Rectal smooth muscle tissue (tissue), 1 donor: ENCODE results near the gene HIGD1B.

Source experiments
- H3K27ac ChIP-seq: one replicate; pipeline ENCODE4 v1.7.0; 2013; ENCODE audit warnings: low read depth, low read length, inconsistent platforms
- H3K27me3 ChIP-seq: one replicate; pipeline ENCODE4 v1.7.0; 2013; ENCODE audit warnings: low read length; ENCODE audit not compliant: control insufficient read depth, insufficient read depth
- H3K36me3 ChIP-seq: one replicate; pipeline ENCODE4 v1.7.0; 2013; ENCODE audit warnings: low read length; ENCODE audit not compliant: control insufficient read depth, insufficient read depth
- H3K4me1 ChIP-seq: one replicate; pipeline ENCODE4 v1.7.0; 2013; ENCODE audit warnings: low read length; ENCODE audit not compliant: control insufficient read depth, insufficient read depth
- H3K4me3 ChIP-seq: one replicate; pipeline ENCODE4 v1.7.0; 2013; ENCODE audit warnings: low read length
- H3K9ac ChIP-seq: one replicate; pipeline ENCODE4 v1.7.0; 2013; ENCODE audit warnings: low read length

HIGD1B gene

DNA sequence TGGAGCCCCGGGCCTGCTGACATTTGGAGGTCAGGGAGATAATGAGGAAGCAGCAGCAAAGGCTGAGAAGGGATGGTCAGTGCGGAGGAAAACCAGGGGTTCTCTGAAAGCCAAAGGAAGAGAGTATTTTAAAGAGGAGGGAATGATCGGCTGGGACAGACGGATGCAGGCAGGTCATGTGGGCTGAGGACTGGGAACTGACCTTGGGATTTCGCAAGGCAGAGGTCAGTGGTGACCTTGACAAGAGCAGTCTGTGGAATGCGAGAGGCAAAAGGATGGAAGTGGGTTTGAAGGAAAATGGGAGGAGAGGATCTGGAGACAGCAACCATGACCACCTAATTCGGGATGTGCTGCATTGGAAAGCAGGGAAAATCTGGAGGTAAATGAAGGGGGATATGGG, 41.3 kb downstream of the HIGD1B start:
- no peaks in the 10 kb centered on the region for H3K4me1 ChIP-seq
- no peak overlapping the region for H3K27ac ChIP-seq
- H3K27me3 ChIP-seq, result no peaks in the 10 kb centered on the region
- peaks cover 7% of the 10 kb centered on the region for H3K36me3 ChIP-seq
- H3K4me3 ChIP-seq, result no peak overlapping the region
- no peak overlapping the region for H3K9ac ChIP-seq

DNA sequence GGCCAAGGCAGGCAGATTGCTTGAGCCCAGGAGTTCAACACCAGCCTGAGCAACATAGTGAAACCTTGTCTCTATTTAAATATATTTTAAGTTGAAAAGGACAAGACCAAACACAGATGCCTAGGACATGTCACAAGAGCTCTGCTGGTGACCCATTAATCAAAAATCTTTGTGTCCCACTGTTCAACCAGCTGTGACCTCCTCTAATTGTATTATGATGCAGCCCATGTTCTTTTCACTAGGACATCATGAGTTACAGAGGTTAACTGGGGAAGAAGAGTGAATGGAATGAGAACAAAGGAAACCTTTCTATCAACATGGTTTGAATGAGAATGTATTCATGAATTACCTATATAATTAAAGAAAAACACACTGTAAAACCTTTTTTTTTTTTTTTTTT, 44.6 kb downstream of the HIGD1B start:
- Histone ChIP-seq H3K9ac (no peak overlapping the region), H3K4me3 (no peak overlapping the region), H3K27me3 (no peaks in the 10 kb centered on the region), H3K4me1 (no peaks in the 10 kb centered on the region), H3K27ac (no peak overlapping the region), H3K36me3 (peaks cover 3% of the 10 kb centered on the region)

DNA sequence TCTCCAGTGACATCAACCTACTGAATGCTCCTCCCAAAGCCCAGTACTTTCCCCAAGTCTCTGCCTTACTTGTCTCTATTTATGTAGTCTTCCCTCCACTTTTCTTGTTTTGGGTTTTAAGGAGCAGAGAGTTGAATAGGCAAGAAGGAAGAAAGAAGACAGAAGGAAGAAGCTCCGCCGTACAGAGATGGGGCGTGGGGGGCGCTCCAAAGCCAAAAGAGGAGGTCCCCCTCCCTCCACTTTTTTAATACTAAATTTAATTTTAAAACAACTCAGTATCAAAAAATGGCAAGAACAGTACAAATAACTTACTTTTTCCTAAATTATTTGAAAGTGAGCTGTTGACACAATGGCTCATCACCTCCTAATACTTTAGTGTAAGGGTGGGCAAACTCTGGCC, 47.0 kb downstream of the HIGD1B start:
- Histone ChIP-seq H3K4me1 (peaks cover 2% of the 10 kb centered on the region), H3K27ac (no peak overlapping the region), H3K4me3 (no peak overlapping the region), H3K9ac (no peak overlapping the region), H3K27me3 (no peaks in the 10 kb centered on the region), H3K36me3 (peaks cover 3% of the 10 kb centered on the region)

DNA sequence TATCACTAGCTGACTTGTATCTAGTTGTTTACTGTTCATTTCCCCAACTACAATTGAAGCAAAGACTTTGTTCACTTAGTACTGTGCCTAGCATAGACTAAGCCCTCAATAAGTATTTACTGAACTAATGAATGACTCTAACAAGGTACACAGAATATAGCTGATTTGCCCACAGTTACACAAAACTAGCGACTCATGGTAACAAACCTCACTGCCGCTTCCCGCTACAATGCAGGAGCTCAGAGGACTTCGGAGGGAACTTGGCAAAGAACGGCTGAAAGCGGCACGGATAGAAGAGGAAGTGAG, 51.0 kb downstream of the HIGD1B start:
- peak overlapping the region; percentile 87 for H3K4me3 ChIP-seq
- no peaks in the 10 kb centered on the region for H3K27me3 ChIP-seq
- H3K4me1 ChIP-seq, result peaks cover 8% of the 10 kb centered on the region
- peaks cover 3% of the 10 kb centered on the region for H3K36me3 ChIP-seq
- peak overlapping the region; percentile 99 for H3K27ac ChIP-seq
- H3K9ac ChIP-seq, result peak overlapping the region; percentile 94

DNA sequence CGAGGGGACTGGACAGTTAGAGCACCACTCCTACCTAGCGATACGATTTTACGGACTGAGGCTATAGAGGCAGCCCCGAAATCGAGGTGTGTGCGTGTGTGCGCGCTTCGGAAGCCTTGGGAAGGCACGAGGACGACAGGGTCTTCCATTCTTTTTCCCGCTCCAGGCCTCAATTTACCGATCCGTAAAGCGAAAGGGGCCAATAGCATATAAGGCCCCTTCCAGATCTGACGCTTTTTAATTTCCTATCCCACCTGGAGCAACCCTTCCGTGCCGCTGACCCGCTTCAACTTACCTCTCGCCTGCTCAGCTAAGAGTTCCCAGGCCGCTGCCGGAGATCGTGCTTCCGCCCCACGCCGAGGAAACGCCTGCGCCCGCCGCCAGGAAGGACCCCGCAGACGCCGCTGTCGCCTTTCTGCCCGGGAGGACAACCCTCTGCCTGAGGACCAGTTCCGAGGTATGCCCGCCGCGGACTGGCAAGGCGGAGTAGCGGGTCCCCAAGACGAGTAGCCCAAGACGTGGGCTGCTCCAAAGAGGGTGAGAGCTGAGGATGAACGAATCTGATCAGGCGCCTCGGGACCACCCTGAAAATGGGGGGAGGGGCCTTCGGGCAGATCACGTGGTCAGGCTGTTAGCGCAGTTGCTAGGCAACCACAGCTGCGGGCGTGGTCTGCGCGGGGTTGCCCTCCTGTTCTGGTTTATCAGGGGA, 51.5 kb downstream of the HIGD1B start, which contains the start of gene EFTUD2:
Gene EFTUD2 (minus strand): TSS at position 372 of the 709 bp plus-strand sequence. CDS start 4,924 bp downstream, outside the sequence.
- H3K27ac ChIP-seq, result peak within 1 kb of the TSS; percentile 99
- peaks cover 8% of the 10 kb centered on the region for H3K4me1 ChIP-seq

More for the DNA sequence above, 51.5 kb downstream of the HIGD1B start, which contains the start of gene EFTUD2:
- peak within 1 kb of the TSS; percentile 87 for H3K4me3 ChIP-seq
- no peaks in the 10 kb centered on the region for H3K27me3 ChIP-seq
- peak within 1 kb of the TSS; percentile 94 for H3K9ac ChIP-seq
- H3K36me3 ChIP-seq, result peaks cover 3% of the 10 kb centered on the region
